Measurements from ENCODE around the gene GRAMD2B. TPM values are rescaled to one million over a fixed set of nuclear protein-coding genes. Genes with fewer than 3 reads are reported as not detected.

Gene GRAMD2B
- total and polyA plus RNA-seq, 2 of the 8 experiments (the other 6 are each of a cell fraction or from before 2014, with no cell fraction given): 6.4 to 9.4 TPM

- H4K20me1 ChIP-seq (replicated peaks in 1 of 2; ENCODE audit: control insufficient read depth in 1 of 2, insufficient read depth in 2 of 2, low read length in 2 of 2): no peaks in the 10 kb centered on the region
- FAIRE-seq (no peak), DNase-seq (ENCODE audit: low read depth in 1 of 2, low spot score in 2 of 2) (no peak)
- no peaks in the 10 kb centered on the region for H3K9me3 ChIP-seq (ENCODE audit: insufficient read depth in 2 of 2, low read depth in 1 of 2, low read length in 1 of 2)
- no peaks in the 10 kb centered on the region for H3K27me3 ChIP-seq (replicated peaks in 1 of 4; ENCODE audit: control insufficient read depth in 3 of 4, extremely low read depth in 1 of 4, insufficient read depth in 3 of 4, low read length in 3 of 4)
- TF ChIP-seq SRF (IDR thresholded peaks at IDR 0.05; ENCODE audit: low read depth, low read length) (no peak), MAFK (IDR thresholded peaks at IDR 0.05; ENCODE audit: low read depth, low read length) (no peak), POU5F1 (IDR thresholded peaks at IDR 0.05; ENCODE audit: low read depth, low read length) (no peak), TAF7 (optimal IDR thresholded peaks at IDR 0.05; ENCODE audit: borderline replicate concordance, low read depth, low read length) (no peak), CTCF (IDR thresholded peaks at IDR 0.05; ENCODE audit: control extremely low read depth in 1 of 3, insufficient read depth in 1 of 3, low read depth in 1 of 3, low read length in 3 of 3) (no peak)
- TF ChIP-seq, protein P1, sequence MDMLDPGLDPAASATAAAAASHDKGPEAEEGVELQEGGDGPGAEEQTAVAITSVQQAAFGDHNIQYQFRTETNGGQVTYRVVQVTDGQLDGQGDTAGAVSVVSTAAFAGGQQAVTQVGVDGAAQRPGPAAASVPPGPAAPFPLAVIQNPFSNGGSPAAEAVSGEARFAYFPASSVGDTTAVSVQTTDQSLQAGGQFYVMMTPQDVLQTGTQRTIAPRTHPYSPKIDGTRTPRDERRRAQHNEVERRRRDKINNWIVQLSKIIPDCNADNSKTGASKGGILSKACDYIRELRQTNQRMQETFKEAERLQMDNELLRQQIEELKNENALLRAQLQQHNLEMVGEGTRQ (IDR thresholded peaks at IDR 0.05; ENCODE audit: low read length): no peak
- no peak overlapping the region for H3K9ac ChIP-seq (replicated peaks in 1 of 4; ENCODE audit: extremely low read depth in 1 of 4, low read depth in 3 of 4, low read length in 3 of 4)
- no peak overlapping the region for H2AFZ ChIP-seq (ENCODE audit: low read length)
- H3K4me2 ChIP-seq (ENCODE audit: insufficient read depth in 1 of 2, low read depth in 2 of 2, low read length in 2 of 2): no peak overlapping the region
- no peak overlapping the region for H2BK12ac ChIP-seq (ENCODE audit: low read depth, low read length)
- H3K4ac ChIP-seq (replicated peaks; ENCODE audit: insufficient read length, low read depth, low read length): no peak overlapping the region
- no peak overlapping the region for H4K91ac ChIP-seq (replicated peaks; ENCODE audit: insufficient read length, low read length)
- H4K5ac ChIP-seq (ENCODE audit: insufficient read length, low read depth, low read length): no peak overlapping the region
- no peak overlapping the region for H2BK5ac ChIP-seq (ENCODE audit: low read depth, low read length)
- H3K27ac ChIP-seq (ENCODE audit: low read depth, low read length): no peak overlapping the region
- no peak overlapping the region for H2BK20ac ChIP-seq (ENCODE audit: low read length)
- no peak overlapping the region for H3K56ac ChIP-seq (replicated peaks; ENCODE audit: insufficient read length, low read depth, low read length)
- CTCF ChIA-PET (ENCODE audit: partially characterized antibody): no interaction called here
- H3K18ac ChIP-seq (ENCODE audit: extremely low read depth, low read length): no peak overlapping the region
- no peak overlapping the region for H2BK15ac ChIP-seq (ENCODE audit: low read length)
- POLR2A ChIA-PET (ENCODE audit: partially characterized antibody): no interaction called here
- H3K23ac ChIP-seq (ENCODE audit: insufficient read length): no peak overlapping the region
- WGBS, 2 experiments (ENCODE audit: extremely low coverage in 1 of 2, insufficient coverage in 1 of 2, insufficient read length in 1 of 2, insufficient replicate concordance in 2 of 2, low coverage in 1 of 2, low lambda C conversion rate in 2 of 2, missing lambda C conversion rate in 1 of 2): 79% methylated on average over 4 of the region's 4 CpGs; no CpG with 5 or more reads in 1 of the 2 experiments
- H2AK5ac ChIP-seq (ENCODE audit: low read depth, low read length): no peak overlapping the region
- no peak overlapping the region for H3K14ac ChIP-seq (ENCODE audit: insufficient read length)
- no peak overlapping the region for H4K8ac ChIP-seq (ENCODE audit: extremely low read depth, insufficient read depth, low read length)
- H3K4me3 ChIP-seq (ENCODE audit: extremely low read depth in 1 of 4, insufficient read depth in 2 of 4, low read depth in 3 of 4, low read length in 4 of 4): no peak overlapping the region
- H3K79me2 ChIP-seq (ENCODE audit: control insufficient read depth in 1 of 2, insufficient read depth in 2 of 2, low read length in 2 of 2): no peaks in the 10 kb centered on the region
- H3K23me2 ChIP-seq (ENCODE audit: low read depth, low read length): no peaks in the 10 kb centered on the region
- no peaks in the 10 kb centered on the region for H3K79me1 ChIP-seq (ENCODE audit: low read depth, low read length)
- H3K36me3 ChIP-seq (ENCODE audit: control insufficient read depth in 2 of 4, insufficient read depth in 4 of 4, low read length in 3 of 4): no peaks in the 10 kb centered on the region
- H3K4me1 ChIP-seq (replicated peaks in 1 of 4; ENCODE audit: control insufficient read depth in 3 of 4, insufficient read depth in 4 of 4, low read length in 3 of 4): no peaks in the 10 kb centered on the region
- H2BK120ac ChIP-seq (replicated peaks; ENCODE audit: low read depth, low read length): no peak overlapping the region
These were observed 7.4 kb upstream of the GRAMD2B start for GRCh38 chr5:126415789-126416188.

Measured in H1 (cell line).